GM23338 (cell line): ENCODE measurements around the gene SLC7A5. TPM values are rescaled to one million over a fixed set of nuclear protein-coding genes. Genes with fewer than 3 reads are reported as not detected.

ENCODE experiments used
- ATAC-seq: fragments of 200-7000 bp; cut with Tn5 transposase; 3 replicates; pipeline ENCODE4 v1.9.1; 2020
- DNase-seq: peaks from one replicate; pipeline ENCODE4 v3.0.0-alpha.2; 2015; ENCODE audit warnings: low spot score
- H2AFZ ChIP-seq: fragments of 200-600 bp; sonication (generic); 2 replicates; pipeline ENCODE4 v1.8.0; 2016; ENCODE audit warnings: antibody characterized with exemption, mild to moderate bottlenecking, moderate library complexity
- H3F3A ChIP-seq: fragments of 200-600 bp; sonication (generic); replicated peaks from 2 replicates; pipeline ENCODE4 v1.8.0; 2017; ENCODE audit warnings: antibody characterized with exemption, mixed run types, low read depth
- H3K27ac ChIP-seq: fragments of 200-600 bp; sonication (generic); 2 replicates; pipeline ENCODE4 v1.6.1; 2016; ENCODE audit warnings: low read depth
- H3K27me3 ChIP-seq: fragments of 200-600 bp; sonication (generic); 2 replicates; pipeline ENCODE4 v1.8.0; 2016; ENCODE audit warnings: mild to moderate bottlenecking, mixed run types, moderate library complexity; ENCODE audit not compliant: insufficient read depth
- H3K36me3 ChIP-seq: fragments of 200-600 bp; sonication (generic); 2 replicates; pipeline ENCODE4 v1.8.0; 2016; ENCODE audit warnings: mild to moderate bottlenecking; ENCODE audit not compliant: insufficient read depth
- H3K4me1 ChIP-seq: fragments of 200-600 bp; sonication (generic); 2 replicates; pipeline ENCODE4 v1.8.0; 2016; ENCODE audit warnings: mild to moderate bottlenecking, moderate library complexity; ENCODE audit not compliant: insufficient read depth
- H3K4me2 ChIP-seq: fragments of 200-600 bp; sonication (generic); 2 replicates; pipeline ENCODE4 v1.7.1; 2017; ENCODE audit warnings: mixed run types
- H3K4me3 ChIP-seq: fragments of 200-600 bp; sonication (generic); 2 replicates; pipeline ENCODE4 v1.6.1; 2016; ENCODE audit warnings: mixed run types
- H3K79me2 ChIP-seq: fragments of 200-600 bp; sonication (generic); replicated peaks from 2 replicates; pipeline ENCODE4 v1.8.0; 2017; ENCODE audit warnings: mild to moderate bottlenecking; ENCODE audit not compliant: insufficient read depth
- H3K9me2 ChIP-seq: fragments of 200-600 bp; sonication (generic); 2 replicates; pipeline ENCODE4 v1.8.0; 2017; ENCODE audit not compliant: insufficient read depth
- H4K20me1 ChIP-seq: fragments of 200-600 bp; sonication (generic); replicated peaks from 2 replicates; pipeline ENCODE4 v1.8.0; 2017; ENCODE audit warnings: mild to moderate bottlenecking; ENCODE audit not compliant: insufficient read depth
- H3K27ac Mint-ChIP-seq: 2 replicates; pipeline ENCODE4 v1.8.0; 2020; ENCODE audit warnings: inconsistent platforms, mild to moderate bottlenecking, moderate library complexity, mixed read lengths
- H3K27me3 Mint-ChIP-seq: 3 replicates; pipeline ENCODE4 v1.8.0; 2022; ENCODE audit warnings: low read depth, mild to moderate bottlenecking, moderate library complexity, mixed read lengths, inconsistent platforms; ENCODE audit not compliant: insufficient read depth, poor library complexity
- H3K36me3 Mint-ChIP-seq: 3 replicates; pipeline ENCODE4 v1.8.0; 2021; ENCODE audit warnings: low read depth, mild to moderate bottlenecking, inconsistent platforms, moderate library complexity, mixed read lengths
- H3K4me1 Mint-ChIP-seq: 3 replicates; pipeline ENCODE4 v1.8.0; 2020; ENCODE audit warnings: mild to moderate bottlenecking, inconsistent platforms, mixed read lengths
- H3K4me3 Mint-ChIP-seq: 3 replicates; pipeline ENCODE4 v1.8.0; 2021; ENCODE audit warnings: moderate library complexity, mild to moderate bottlenecking, inconsistent platforms, mixed read lengths
- H3K9me3 Mint-ChIP-seq: 3 replicates; pipeline ENCODE4 v1.8.0; 2020; ENCODE audit warnings: moderate library complexity, mild to moderate bottlenecking, inconsistent platforms, mixed read lengths
- CREB1 ChIP-seq: fragments of 250-450 bp; sonication (Bioruptor Pico); IDR thresholded peaks from 2 replicates; pipeline ENCODE4 v1.5.0; 2020; ENCODE audit warnings: low read depth, mild to moderate bottlenecking, moderate library complexity
- CTCF ChIP-seq, 2 experiments: fragments of 200-600 bp in 1 of 2; sonication (generic) in 1 of 2; conservative IDR thresholded peaks; 2 replicates each; pipeline versions ENCODE4 v1.5.1 to v1.6.1; 2016 to 2017; ENCODE audit warnings: antibody characterized with exemption in 2 of 2, low read depth in 2 of 2, mild to moderate bottlenecking in 2 of 2, moderate library complexity in 1 of 2
- EZH2 ChIP-seq: fragments of 200-600 bp; sonication (generic); IDR thresholded peaks from one replicate; pipeline ENCODE4 v1.8.0; 2017; ENCODE audit warnings: antibody characterized with exemption, mild to moderate bottlenecking, low read depth; ENCODE audit not compliant: unreplicated experiment
- JUNB ChIP-seq: IDR thresholded peaks from one replicate; pipeline ENCODE4 v1.6.1; 2016; ENCODE audit warnings: antibody characterized with exemption; ENCODE audit not compliant: unreplicated experiment
- NANOG ChIP-seq: IDR thresholded peaks from 2 replicates; pipeline ENCODE4 v1.6.1; 2016; ENCODE audit warnings: antibody characterized with exemption, borderline replicate concordance
- POLR2AphosphoS5 ChIP-seq: IDR thresholded peaks from 2 replicates; pipeline ENCODE4 v1.6.1; 2016; ENCODE audit warnings: antibody characterized with exemption, low read depth
- polyA plus RNA-seq: library from polyadenylated mRNA; unstranded; fragments of >200 nt; fragmentation: Nextera tagmentation; extraction: Ambion mirVana; gene quantifications from 2 replicates; pipeline ENCODE4 v1.2.1, GENCODE V29; 2016
- total RNA-seq: library from RNA; depleted of rRNA; stranded (reverse); fragments of >200 nt; shearing (Covaris generic); gene quantifications from 2 replicates; pipeline ENCODE4 v1.2.3, GENCODE V29; 2014
- TF ChIP-seq, protein P1 (sequence below): fragments of 250-450 bp; sonication (Bioruptor Pico); IDR thresholded peaks from 2 replicates; pipeline ENCODE4 v1.5.0; 2020; ENCODE audit warnings: mild to moderate bottlenecking, moderate library complexity
- TF ChIP-seq, protein P2 (sequence below): IDR thresholded peaks from one replicate; pipeline ENCODE4 v1.6.1; 2018; ENCODE audit warnings: antibody characterized with exemption; ENCODE audit not compliant: unreplicated experiment

The SLC7A5 gene
- total and polyA plus RNA-seq, 2 experiments from 2014 or later: 107 to 386 TPM

GRCh38 chr16:87809150-87809902 lies 60.0 kb downstream of the SLC7A5 start (continued):
- TF ChIP-seq, protein P1, sequence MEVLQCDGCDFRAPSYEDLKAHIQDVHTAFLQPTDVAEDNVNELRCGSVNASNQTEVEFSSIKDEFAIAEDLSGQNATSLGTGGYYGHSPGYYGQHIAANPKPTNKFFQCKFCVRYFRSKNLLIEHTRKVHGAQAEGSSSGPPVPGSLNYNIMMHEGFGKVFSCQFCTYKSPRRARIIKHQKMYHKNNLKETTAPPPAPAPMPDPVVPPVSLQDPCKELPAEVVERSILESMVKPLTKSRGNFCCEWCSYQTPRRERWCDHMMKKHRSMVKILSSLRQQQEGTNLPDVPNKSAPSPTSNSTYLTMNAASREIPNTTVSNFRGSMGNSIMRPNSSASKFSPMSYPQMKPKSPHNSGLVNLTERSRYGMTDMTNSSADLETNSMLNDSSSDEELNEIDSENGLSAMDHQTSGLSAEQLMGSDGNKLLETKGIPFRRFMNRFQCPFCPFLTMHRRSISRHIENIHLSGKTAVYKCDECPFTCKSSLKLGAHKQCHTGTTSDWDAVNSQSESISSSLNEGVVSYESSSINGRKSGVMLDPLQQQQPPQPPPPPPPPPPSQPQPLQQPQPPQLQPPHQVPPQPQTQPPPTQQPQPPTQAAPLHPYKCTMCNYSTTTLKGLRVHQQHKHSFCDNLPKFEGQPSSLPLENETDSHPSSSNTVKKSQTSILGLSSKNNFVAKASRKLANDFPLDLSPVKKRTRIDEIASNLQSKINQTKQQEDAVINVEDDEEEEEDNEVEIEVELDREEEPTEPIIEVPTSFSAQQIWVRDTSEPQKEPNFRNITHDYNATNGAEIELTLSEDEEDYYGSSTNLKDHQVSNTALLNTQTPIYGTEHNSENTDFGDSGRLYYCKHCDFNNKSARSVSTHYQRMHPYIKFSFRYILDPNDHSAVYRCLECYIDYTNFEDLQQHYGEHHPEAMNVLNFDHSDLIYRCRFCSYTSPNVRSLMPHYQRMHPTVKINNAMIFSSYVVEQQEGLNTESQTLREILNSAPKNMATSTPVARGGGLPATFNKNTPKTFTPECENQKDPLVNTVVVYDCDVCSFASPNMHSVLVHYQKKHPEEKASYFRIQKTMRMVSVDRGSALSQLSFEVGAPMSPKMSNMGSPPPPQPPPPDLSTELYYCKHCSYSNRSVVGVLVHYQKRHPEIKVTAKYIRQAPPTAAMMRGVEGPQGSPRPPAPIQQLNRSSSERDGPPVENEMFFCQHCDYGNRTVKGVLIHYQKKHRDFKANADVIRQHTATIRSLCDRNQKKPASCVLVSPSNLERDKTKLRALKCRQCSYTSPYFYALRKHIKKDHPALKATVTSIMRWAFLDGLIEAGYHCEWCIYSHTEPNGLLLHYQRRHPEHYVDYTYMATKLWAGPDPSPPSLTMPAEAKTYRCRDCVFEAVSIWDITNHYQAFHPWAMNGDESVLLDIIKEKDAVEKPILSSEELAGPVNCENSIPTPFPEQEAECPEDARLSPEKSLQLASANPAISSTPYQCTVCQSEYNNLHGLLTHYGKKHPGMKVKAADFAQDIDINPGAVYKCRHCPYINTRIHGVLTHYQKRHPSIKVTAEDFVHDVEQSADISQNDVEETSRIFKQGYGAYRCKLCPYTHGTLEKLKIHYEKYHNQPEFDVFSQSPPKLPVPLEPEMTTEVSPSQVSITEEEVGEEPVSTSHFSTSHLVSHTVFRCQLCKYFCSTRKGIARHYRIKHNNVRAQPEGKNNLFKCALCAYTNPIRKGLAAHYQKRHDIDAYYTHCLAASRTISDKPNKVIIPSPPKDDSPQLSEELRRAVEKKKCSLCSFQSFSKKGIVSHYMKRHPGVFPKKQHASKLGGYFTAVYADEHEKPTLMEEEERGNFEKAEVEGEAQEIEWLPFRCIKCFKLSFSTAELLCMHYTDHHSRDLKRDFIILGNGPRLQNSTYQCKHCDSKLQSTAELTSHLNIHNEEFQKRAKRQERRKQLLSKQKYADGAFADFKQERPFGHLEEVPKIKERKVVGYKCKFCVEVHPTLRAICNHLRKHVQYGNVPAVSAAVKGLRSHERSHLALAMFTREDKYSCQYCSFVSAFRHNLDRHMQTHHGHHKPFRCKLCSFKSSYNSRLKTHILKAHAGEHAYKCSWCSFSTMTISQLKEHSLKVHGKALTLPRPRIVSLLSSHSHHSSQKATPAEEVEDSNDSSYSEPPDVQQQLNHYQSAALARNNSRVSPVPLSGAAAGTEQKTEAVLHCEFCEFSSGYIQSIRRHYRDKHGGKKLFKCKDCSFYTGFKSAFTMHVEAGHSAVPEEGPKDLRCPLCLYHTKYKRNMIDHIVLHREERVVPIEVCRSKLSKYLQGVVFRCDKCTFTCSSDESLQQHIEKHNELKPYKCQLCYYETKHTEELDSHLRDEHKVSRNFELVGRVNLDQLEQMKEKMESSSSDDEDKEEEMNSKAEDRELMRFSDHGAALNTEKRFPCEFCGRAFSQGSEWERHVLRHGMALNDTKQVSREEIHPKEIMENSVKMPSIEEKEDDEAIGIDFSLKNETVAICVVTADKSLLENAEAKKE: no peak
- TF ChIP-seq, protein P2, sequence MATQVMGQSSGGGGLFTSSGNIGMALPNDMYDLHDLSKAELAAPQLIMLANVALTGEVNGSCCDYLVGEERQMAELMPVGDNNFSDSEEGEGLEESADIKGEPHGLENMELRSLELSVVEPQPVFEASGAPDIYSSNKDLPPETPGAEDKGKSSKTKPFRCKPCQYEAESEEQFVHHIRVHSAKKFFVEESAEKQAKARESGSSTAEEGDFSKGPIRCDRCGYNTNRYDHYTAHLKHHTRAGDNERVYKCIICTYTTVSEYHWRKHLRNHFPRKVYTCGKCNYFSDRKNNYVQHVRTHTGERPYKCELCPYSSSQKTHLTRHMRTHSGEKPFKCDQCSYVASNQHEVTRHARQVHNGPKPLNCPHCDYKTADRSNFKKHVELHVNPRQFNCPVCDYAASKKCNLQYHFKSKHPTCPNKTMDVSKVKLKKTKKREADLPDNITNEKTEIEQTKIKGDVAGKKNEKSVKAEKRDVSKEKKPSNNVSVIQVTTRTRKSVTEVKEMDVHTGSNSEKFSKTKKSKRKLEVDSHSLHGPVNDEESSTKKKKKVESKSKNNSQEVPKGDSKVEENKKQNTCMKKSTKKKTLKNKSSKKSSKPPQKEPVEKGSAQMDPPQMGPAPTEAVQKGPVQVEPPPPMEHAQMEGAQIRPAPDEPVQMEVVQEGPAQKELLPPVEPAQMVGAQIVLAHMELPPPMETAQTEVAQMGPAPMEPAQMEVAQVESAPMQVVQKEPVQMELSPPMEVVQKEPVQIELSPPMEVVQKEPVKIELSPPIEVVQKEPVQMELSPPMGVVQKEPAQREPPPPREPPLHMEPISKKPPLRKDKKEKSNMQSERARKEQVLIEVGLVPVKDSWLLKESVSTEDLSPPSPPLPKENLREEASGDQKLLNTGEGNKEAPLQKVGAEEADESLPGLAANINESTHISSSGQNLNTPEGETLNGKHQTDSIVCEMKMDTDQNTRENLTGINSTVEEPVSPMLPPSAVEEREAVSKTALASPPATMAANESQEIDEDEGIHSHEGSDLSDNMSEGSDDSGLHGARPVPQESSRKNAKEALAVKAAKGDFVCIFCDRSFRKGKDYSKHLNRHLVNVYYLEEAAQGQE: no peak
- TF ChIP-seq EZH2: no peak

DNA sequence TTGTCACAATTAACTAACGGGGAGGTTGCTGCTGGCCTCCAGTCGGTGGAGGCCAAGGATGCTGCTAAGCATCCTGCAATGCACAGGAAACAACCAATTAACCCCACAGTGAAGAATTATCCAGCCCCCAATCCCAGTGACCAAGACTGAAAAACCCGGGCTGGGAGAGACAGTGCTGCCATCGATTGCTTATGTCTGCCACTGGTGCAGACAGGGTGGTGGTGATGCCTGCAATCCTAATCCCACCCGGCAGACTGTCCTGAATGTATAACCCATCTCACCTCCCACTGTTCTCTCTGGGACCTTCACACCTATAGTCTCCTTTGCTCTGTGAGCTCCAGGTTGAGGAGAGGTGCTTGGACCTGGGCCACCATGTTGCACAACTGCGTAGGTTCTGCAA lies 61.2 kb downstream of the SLC7A5 start:
- no peaks in the 10 kb centered on the region for H4K20me1 ChIP-seq
- no peak overlapping the region for H3K4me3 Mint-ChIP-seq
- H3K4me1 Mint-ChIP-seq: peaks cover 18% of the 10 kb centered on the region
- H3K36me3 ChIP-seq: no peaks in the 10 kb centered on the region
- TF ChIP-seq CREB1 (CRISPR knock-in tag) (no peak), NANOG (no peak), EZH2 (no peak), CTCF (conservative IDR thresholded peaks at IDR 0.05; ENCODE audit: low read depth in 2 of 2) (no peak), POLR2AphosphoS5 (no peak), JUNB (no peak)
- no peaks in the 10 kb centered on the region for H3K27me3 ChIP-seq
- H3K4me1 ChIP-seq: peaks cover 8% of the 10 kb centered on the region; the same call in 1 of the 2 replicates
- peaks cover 2% of the 10 kb centered on the region; the same call in 1 of the 3 replicates for H3K9me3 Mint-ChIP-seq
- no peak for DNase-seq
- no peaks in the 10 kb centered on the region for H3K36me3 Mint-ChIP-seq
- H3K4me3 ChIP-seq: no peak overlapping the region
- H3K27me3 Mint-ChIP-seq: peaks cover 7% of the 10 kb centered on the region
- no peaks in the 10 kb centered on the region for H3K79me2 ChIP-seq
- no peak for ATAC-seq
- no peak overlapping the region for H3K27ac ChIP-seq
- H3K27ac Mint-ChIP-seq: no peak overlapping the region
- H3F3A ChIP-seq: no peaks in the 10 kb centered on the region
- no peak overlapping the region for H3K4me2 ChIP-seq
- no peaks in the 10 kb centered on the region for H3K9me2 ChIP-seq
- H2AFZ ChIP-seq: no peak overlapping the region
